Osteoblast (primary cell): ENCODE data around the gene SLC16A13. TPM values are rescaled to one million over a fixed set of nuclear protein-coding genes. Genes with fewer than 3 reads are reported as not detected.
A peak's percentile ranks its signal among the peaks of the same experiment; 100 is the strongest.

Experiments
- DNase-seq: peaks from one replicate; pipeline ENCODE4 v3.0.0; 2011; ENCODE audit warnings: low spot score, mixed read lengths; ENCODE audit not compliant: insufficient read length; ENCODE audit errors: missing footprints
- H2AFZ ChIP-seq: 2 replicates; pipeline ENCODE4 v1.6.0; 2011; ENCODE audit warnings: mild to moderate bottlenecking, low read length
- H3K27ac ChIP-seq: 2 replicates; pipeline ENCODE4 v1.5.1; 2011; ENCODE audit warnings: mild to moderate bottlenecking, low read depth, low read length, moderate library complexity
- H3K27me3 ChIP-seq: 2 replicates; pipeline ENCODE4 v1.6.0; 2012; ENCODE audit warnings: mild to moderate bottlenecking, control low read depth, inconsistent platforms, low read length, moderate library complexity; ENCODE audit not compliant: insufficient read depth
- H3K36me3 ChIP-seq: 2 replicates; pipeline ENCODE4 v1.5.1; 2011; ENCODE audit warnings: mild to moderate bottlenecking, low read length, control low read depth, moderate library complexity; ENCODE audit not compliant: insufficient read depth
- H3K4me1 ChIP-seq: 2 replicates; pipeline ENCODE4 v1.5.1; 2011; ENCODE audit warnings: mild to moderate bottlenecking, low read length, control low read depth, moderate library complexity; ENCODE audit not compliant: insufficient read depth
- H3K4me2 ChIP-seq: 2 replicates; pipeline ENCODE4 v1.6.0; 2011; ENCODE audit warnings: mild to moderate bottlenecking, low read length; ENCODE audit not compliant: insufficient read depth
- H3K4me3 ChIP-seq: fragments of 200-600 bp; sonication (generic); 3 replicates; pipeline ENCODE4 v1.5.1; 2012; ENCODE audit warnings: mild to moderate bottlenecking, low read length, inconsistent platforms; ENCODE audit not compliant: insufficient read depth
- H3K79me2 ChIP-seq: 2 replicates; pipeline ENCODE4 v1.6.0; 2012; ENCODE audit warnings: mild to moderate bottlenecking, low read length, control low read depth, inconsistent platforms; ENCODE audit not compliant: insufficient read depth
- H3K9me3 ChIP-seq: 2 replicates; pipeline ENCODE4 v1.5.1; 2011; ENCODE audit warnings: low read depth, low read length, control low read depth
- H4K20me1 ChIP-seq: 2 replicates; pipeline ENCODE4 v1.6.0; 2012; ENCODE audit warnings: mild to moderate bottlenecking, low read length, control low read depth; ENCODE audit not compliant: insufficient read depth
- total RNA-seq: library from RNA; depleted of rRNA; stranded (reverse); fragments of >200 nt; gene quantifications from 2 replicates; pipeline ENCODE4 v1.2.3, GENCODE V29; 2012
- TF ChIP-seq, protein P1 (sequence below): IDR thresholded peaks from 2 replicates; pipeline ENCODE4 v1.5.1; 2011; ENCODE audit warnings: mild to moderate bottlenecking, low read depth, low read length, moderate library complexity; ENCODE audit errors: extremely low read depth

Gene SLC16A13
- total RNA-seq, 1 donor, result 1.4 TPM

DNA sequence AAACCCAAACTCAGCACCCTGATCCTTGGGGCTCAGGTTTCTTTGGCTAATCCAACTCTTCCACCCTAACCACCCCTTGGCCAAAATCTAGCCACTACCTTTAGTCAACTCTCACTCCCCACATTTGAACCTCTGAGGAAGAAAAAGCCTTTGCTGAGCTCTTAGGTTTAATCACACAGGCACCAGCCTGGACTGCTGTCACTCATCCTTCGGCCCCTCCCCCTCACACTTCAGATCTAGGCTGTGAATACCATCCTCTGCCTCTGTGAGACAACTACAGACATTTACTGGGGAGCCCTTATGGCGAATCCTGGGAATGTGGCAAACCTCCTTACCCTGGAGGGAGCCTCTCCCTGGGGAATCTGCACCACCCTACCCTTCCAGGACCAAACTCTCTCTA lies 28.7 kb upstream of the SLC16A13 start:
- Histone ChIP-seq H2AFZ (no peak overlapping the region), H3K36me3 (peaks cover 13% of the 10 kb centered on the region), H4K20me1 (peaks cover 37% of the 10 kb centered on the region), H3K9me3 (no peaks in the 10 kb centered on the region), H3K79me2 (peaks cover 70% of the 10 kb centered on the region), H3K27me3 (no peaks in the 10 kb centered on the region), H3K4me3 (no peak overlapping the region), H3K4me2 (no peak overlapping the region), H3K4me1 (peaks cover 17% of the 10 kb centered on the region), H3K27ac (no peak overlapping the region)
- DNase-seq, result no peak
- TF ChIP-seq, protein P1, sequence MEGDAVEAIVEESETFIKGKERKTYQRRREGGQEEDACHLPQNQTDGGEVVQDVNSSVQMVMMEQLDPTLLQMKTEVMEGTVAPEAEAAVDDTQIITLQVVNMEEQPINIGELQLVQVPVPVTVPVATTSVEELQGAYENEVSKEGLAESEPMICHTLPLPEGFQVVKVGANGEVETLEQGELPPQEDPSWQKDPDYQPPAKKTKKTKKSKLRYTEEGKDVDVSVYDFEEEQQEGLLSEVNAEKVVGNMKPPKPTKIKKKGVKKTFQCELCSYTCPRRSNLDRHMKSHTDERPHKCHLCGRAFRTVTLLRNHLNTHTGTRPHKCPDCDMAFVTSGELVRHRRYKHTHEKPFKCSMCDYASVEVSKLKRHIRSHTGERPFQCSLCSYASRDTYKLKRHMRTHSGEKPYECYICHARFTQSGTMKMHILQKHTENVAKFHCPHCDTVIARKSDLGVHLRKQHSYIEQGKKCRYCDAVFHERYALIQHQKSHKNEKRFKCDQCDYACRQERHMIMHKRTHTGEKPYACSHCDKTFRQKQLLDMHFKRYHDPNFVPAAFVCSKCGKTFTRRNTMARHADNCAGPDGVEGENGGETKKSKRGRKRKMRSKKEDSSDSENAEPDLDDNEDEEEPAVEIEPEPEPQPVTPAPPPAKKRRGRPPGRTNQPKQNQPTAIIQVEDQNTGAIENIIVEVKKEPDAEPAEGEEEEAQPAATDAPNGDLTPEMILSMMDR, result no peak

GRCh38 chr17:7010523-7010922 lies 25.3 kb upstream of the SLC16A13 start:
- Histone ChIP-seq H3K79me2 (peaks cover 72% of the 10 kb centered on the region), H3K36me3 (no peaks in the 10 kb centered on the region), H3K4me1 (peaks cover 34% of the 10 kb centered on the region), H4K20me1 (peaks cover 17% of the 10 kb centered on the region), H3K9me3 (no peaks in the 10 kb centered on the region), H3K4me2 (peak overlapping the region; percentile 95), H3K27ac (no peak overlapping the region), H3K27me3 (no peaks in the 10 kb centered on the region), H3K4me3 (peak overlapping the region; percentile 81), H2AFZ (no peak overlapping the region)
- no peak for DNase-seq
- TF ChIP-seq, protein P1, result no peak

DNA sequence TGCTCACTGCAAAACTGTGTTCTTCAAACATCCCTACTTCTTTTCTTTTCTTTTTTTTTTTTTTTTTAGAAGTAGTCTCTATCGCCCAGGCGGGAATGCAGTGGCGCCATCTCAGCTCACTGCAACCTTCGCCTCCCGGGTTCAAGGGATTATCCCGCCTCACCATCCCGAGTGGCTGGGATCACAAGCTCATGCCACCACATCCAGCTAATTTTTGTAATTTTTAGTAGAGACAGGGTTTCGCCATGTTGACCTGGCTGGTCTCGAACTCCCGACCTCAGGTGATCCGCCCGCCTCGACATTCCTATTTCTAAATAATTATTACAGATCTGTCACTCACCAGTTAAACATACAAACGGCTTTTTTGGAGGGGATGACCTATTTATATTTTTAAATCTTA lies 24.4 kb upstream of the SLC16A13 start:
- H3K4me1 ChIP-seq, result peaks cover 40% of the 10 kb centered on the region
- peaks cover 17% of the 10 kb centered on the region for H4K20me1 ChIP-seq
- H3K79me2 ChIP-seq, result peaks cover 71% of the 10 kb centered on the region
- TF ChIP-seq, protein P1, result no peak
- H3K4me2 ChIP-seq, result peak overlapping the region; percentile 95
- no peak for DNase-seq
- H2AFZ ChIP-seq, result no peak overlapping the region
- peak overlapping the region; percentile 81 for H3K4me3 ChIP-seq
- H3K27me3 ChIP-seq, result no peaks in the 10 kb centered on the region
- H3K9me3 ChIP-seq, result no peaks in the 10 kb centered on the region
- no peaks in the 10 kb centered on the region for H3K36me3 ChIP-seq
- H3K27ac ChIP-seq, result peak overlapping the region; percentile 92

DNA sequence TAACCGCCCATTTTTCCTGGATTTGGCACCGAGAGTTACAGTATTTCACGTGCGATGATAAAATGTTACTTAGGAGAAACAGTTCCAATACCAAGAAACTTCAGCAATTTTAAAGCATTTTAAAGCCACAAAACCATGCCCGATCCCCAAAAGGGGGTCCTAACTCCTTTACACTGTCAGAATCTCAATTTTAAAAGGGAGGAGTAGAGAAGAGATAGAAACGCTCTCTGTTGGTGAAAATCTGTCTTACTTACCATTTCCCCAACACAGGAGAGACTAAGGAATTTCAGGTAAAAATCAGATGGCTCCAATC lies 23.9 kb upstream of the SLC16A13 start:
- DNase-seq, result no peak
- no peaks in the 10 kb centered on the region for H3K9me3 ChIP-seq
- H3K79me2 ChIP-seq, result peaks cover 71% of the 10 kb centered on the region
- TF ChIP-seq, protein P1, result no peak
- H3K4me1 ChIP-seq, result peaks cover 40% of the 10 kb centered on the region
- no peaks in the 10 kb centered on the region for H3K27me3 ChIP-seq
- H3K36me3 ChIP-seq, result peaks cover 5% of the 10 kb centered on the region
- H3K4me2 ChIP-seq, result peak overlapping the region; percentile 95
- H3K4me3 ChIP-seq, result peak overlapping the region; percentile 81
- peak overlapping the region; percentile 89 for H2AFZ ChIP-seq
- peaks cover 15% of the 10 kb centered on the region for H4K20me1 ChIP-seq
- H3K27ac ChIP-seq, result peak overlapping the region; percentile 92
